Motor neuron (in vitro differentiated cells): ENCODE results near the gene LPIN1. TPM values are rescaled to one million over a fixed set of nuclear protein-coding genes. Genes with fewer than 3 reads are reported as not detected.

Experiments
- ATAC-seq, 8 experiments: fragments of 200-7000 bp; cut with Tn5 transposase; replicated peaks in 6 of 8; 2 replicates each; pipeline ENCODE4 v1.8.0; 2021; ENCODE audit warnings: mild to moderate bottlenecking in 8 of 8, moderate library complexity in 8 of 8
- H3K27ac ChIP-seq, 2 donors: fragments of 250-450 bp; sonication (Bioruptor Pico); 2 replicates each; pipeline ENCODE4 v1.9.0; 2021; ENCODE audit warnings: antibody characterized with exemption in 2 of 2, mild to moderate bottlenecking in 2 of 2, moderate library complexity in 1 of 2
- H3K4me1 ChIP-seq, 2 donors: fragments of 250-450 bp; sonication (Bioruptor Pico); replicated peaks in 1 of 2; 2 replicates each; pipeline ENCODE4 v1.6.1; 2021; ENCODE audit warnings: antibody characterized with exemption in 2 of 2, mild to moderate bottlenecking in 2 of 2, moderate library complexity in 1 of 2
- H3K4me3 ChIP-seq, 5 donors: fragments of 250-450 bp; sonication (Bioruptor Pico); 2 replicates each; pipeline ENCODE4 v1.9.0; 2021; ENCODE audit warnings: antibody characterized with exemption in 5 of 5, mild to moderate bottlenecking in 5 of 5, moderate library complexity in 4 of 5
- WGBS, 10 experiments: fragments of 450-650 bp; shearing (Covaris generic); methylation state at CpG; one replicate each; pipeline ENCODE4 v1.0.0; 2022; 5-methylcytosine and 5-hydroxymethylcytosine counted together
- in situ Hi-C, 9 experiments: fragments of 400-800 bp; cut with MboI; loops; one replicate each; pipeline ENCODE4 v1.15.0; 2021; ENCODE audit warnings: low sequenced_read_pairs in 9 of 9, low pct_unique_long_range_greater_than_20kb in 2 of 9; ENCODE audit not compliant: unreplicated experiment in 9 of 9
- total RNA-seq, 8 experiments: library from RNA; unstranded; fragments of 300-600 nt; gene quantifications; 2 replicates each; pipeline versions ENCODE4 v1.2.3 to v1.2.4, GENCODE V29; 2022

The LPIN1 gene
- total RNA-seq, 8 experiments from 2014 or later, result 10.1 to 54.8 (median 21.2) TPM

- Histone ChIP-seq H3K4me3 (no peak overlapping the region), H3K27ac (no peak overlapping the region), H3K4me1 (no peaks in the 10 kb centered on the region)
- WGBS, 10 experiments, result 47 to 87% (median 82%) methylated on average over 1 to 5 of the region's 5 CpGs; no CpG with 5 or more reads in 1 of the 10 experiments
- no peak for ATAC-seq
- in situ Hi-C loops, result no loop called here
Observed at GRCh38 chr2:11876889-11877288, 130.5 kb downstream of the LPIN1 start.

Other genes with a start within 250 kb of the LPIN1 start
- gene GREB1, start 212.6 kb upstream of the LPIN1 start, total RNA-seq, result 10 to 100 TPM in 4 of 8 experiments, 1 to 10 TPM in 4; 1.1 to 78.6 (median 16.0) TPM
- under 1 TPM in 1 of 8 experiments, not detected in 7; 0.11 TPM for gene NTSR2, start 76.4 kb upstream of the LPIN1 start, total RNA-seq